WTC11 (cell line): Measurements from ENCODE around the gene GOLGB1. TPM values are rescaled to one million over a fixed set of nuclear protein-coding genes. Genes with fewer than 3 reads are reported as not detected.

Source experiments
- ATAC-seq: fragments of 200-7000 bp; cut with Tn5 transposase; 2 replicates; pipeline ENCODE4 v1.10.0; 2021; ENCODE audit warnings: mild to moderate bottlenecking, moderate library complexity
- CTCF ChIA-PET: fragments of 300-600 bp; sonication (Branson Sonifier 250); formaldehyde crosslinking; loops from one replicate; lab custom pipeline; 2021; ENCODE audit warnings: antibody characterized with exemption; lab: Charles Lee
- POLR2A ChIA-PET: fragments of 350-600 bp; sonication (Branson Sonifier 250); formaldehyde crosslinking; loops from one replicate; lab custom pipeline; 2021; ENCODE audit warnings: antibody characterized with exemption; lab: Charles Lee
- DNase-seq: peaks from one replicate; pipeline ENCODE4 v3.0.0; 2021; ENCODE audit warnings: low spot score
- H3K27ac Mint-ChIP-seq: 2 replicates; pipeline ENCODE4 v1.8.0; 2021; ENCODE audit warnings: mixed read lengths
- H3K27me3 Mint-ChIP-seq: 2 replicates; pipeline ENCODE4 v1.8.0; 2021; ENCODE audit warnings: low read depth, mild to moderate bottlenecking, moderate library complexity, mixed read lengths
- H3K36me3 Mint-ChIP-seq: 2 replicates; pipeline ENCODE4 v1.8.0; 2021; ENCODE audit warnings: mixed read lengths
- H3K4me1 Mint-ChIP-seq: 2 replicates; pipeline ENCODE4 v1.8.0; 2022; ENCODE audit warnings: mixed read lengths
- H3K4me3 Mint-ChIP-seq: 2 replicates; pipeline ENCODE4 v1.8.0; 2021; ENCODE audit warnings: mild to moderate bottlenecking, moderate library complexity, mixed read lengths
- H3K9me3 Mint-ChIP-seq: 2 replicates; pipeline ENCODE4 v1.8.0; 2021; ENCODE audit warnings: mixed read lengths
- ATF1 ChIP-seq: sonication (generic); formaldehyde crosslinking; IDR thresholded peaks from 2 replicates; pipeline ENCODE4 v1.8.1; 2023; ENCODE audit warnings: mild to moderate bottlenecking, moderate library complexity, missing genetic modification reagents
- CBFB ChIP-seq: sonication (generic); formaldehyde crosslinking; IDR thresholded peaks from 2 replicates; pipeline ENCODE4 v1.8.1; 2022; ENCODE audit warnings: mild to moderate bottlenecking, low read depth, missing genetic modification reagents
- ELF4 ChIP-seq: sonication (generic); formaldehyde crosslinking; IDR thresholded peaks from 2 replicates; pipeline ENCODE4 v1.8.1; 2022; ENCODE audit warnings: low read depth, mild to moderate bottlenecking, moderate library complexity, missing genetic modification reagents
- ESRRA ChIP-seq: sonication (generic); formaldehyde crosslinking; IDR thresholded peaks from 2 replicates; pipeline ENCODE4 v1.8.1; 2022; ENCODE audit warnings: mild to moderate bottlenecking, missing genetic modification reagents, borderline replicate concordance
- ETV6 ChIP-seq: sonication (generic); formaldehyde crosslinking; IDR thresholded peaks from 2 replicates; pipeline ENCODE4 v1.8.1; 2022; ENCODE audit warnings: mild to moderate bottlenecking, missing genetic modification reagents
- JAZF1 ChIP-seq: fragments of 250-450 bp; sonication (Bioruptor Pico); IDR thresholded peaks from 2 replicates; pipeline ENCODE4 v1.9.0; 2021; ENCODE audit warnings: moderate library complexity, mild to moderate bottlenecking, inconsistent platforms
- NFATC4 ChIP-seq: fragments of 250-450 bp; sonication (Bioruptor Pico); IDR thresholded peaks from 2 replicates; pipeline ENCODE4 v1.9.0; 2021; ENCODE audit warnings: mild to moderate bottlenecking
- PRRX2 ChIP-seq: fragments of 250-450 bp; sonication (Bioruptor Pico); IDR thresholded peaks from 2 replicates; pipeline ENCODE4 v1.8.0; 2021; ENCODE audit warnings: mild to moderate bottlenecking
- RORB ChIP-seq: fragments of 250-450 bp; sonication (Bioruptor Pico); IDR thresholded peaks from 2 replicates; pipeline ENCODE4 v1.9.0; 2021; ENCODE audit warnings: mild to moderate bottlenecking
- ZNF317 ChIP-seq: sonication (generic); formaldehyde crosslinking; IDR thresholded peaks from 2 replicates; pipeline ENCODE4 v1.8.1; 2023; ENCODE audit warnings: low read depth, mild to moderate bottlenecking, moderate library complexity, missing genetic modification reagents, borderline replicate concordance
- ZNF416 ChIP-seq: fragments of 250-450 bp; sonication (Bioruptor Pico); IDR thresholded peaks from 2 replicates; pipeline ENCODE4 v1.9.0; 2021; ENCODE audit warnings: mild to moderate bottlenecking, inconsistent platforms
- ZNF423 ChIP-seq: fragments of 250-450 bp; sonication (Bioruptor Pico); IDR thresholded peaks from 2 replicates; pipeline ENCODE4 v2.1.2; 2022; ENCODE audit warnings: mild to moderate bottlenecking, moderate library complexity
- total RNA-seq: library from RNA; stranded (reverse); gene quantifications from 3 replicates; pipeline ENCODE4 v1.2.3, GENCODE V29; 2021
- TF ChIP-seq, protein P1 (sequence below): fragments of 250-450 bp; sonication (Bioruptor Pico); IDR thresholded peaks from 2 replicates; pipeline ENCODE4 v1.9.0; 2021; ENCODE audit warnings: moderate library complexity, mild to moderate bottlenecking, inconsistent platforms, borderline replicate concordance
- TF ChIP-seq, protein P2 (sequence below): sonication (generic); formaldehyde crosslinking; IDR thresholded peaks from 2 replicates; pipeline ENCODE4 v1.8.1; 2023; ENCODE audit warnings: mild to moderate bottlenecking, missing genetic modification reagents, moderate library complexity
- TF ChIP-seq, protein P3 (sequence below): sonication (generic); formaldehyde crosslinking; IDR thresholded peaks from 2 replicates; pipeline ENCODE4 v1.8.1; 2023; ENCODE audit warnings: mild to moderate bottlenecking, missing genetic modification reagents
- TF ChIP-seq, protein P4 (sequence below): sonication (generic); formaldehyde crosslinking; IDR thresholded peaks from 2 replicates; pipeline ENCODE4 v1.8.1; 2022; ENCODE audit warnings: low read depth, missing genetic modification reagents, borderline replicate concordance
- TF ChIP-seq, protein P5 (sequence below): sonication (generic); formaldehyde crosslinking; conservative IDR thresholded peaks from 2 replicates; pipeline ENCODE4 v1.8.1; 2023; ENCODE audit warnings: mild to moderate bottlenecking, low read depth, missing genetic modification reagents, moderate library complexity
- TF ChIP-seq, protein P6 (sequence below): sonication (generic); formaldehyde crosslinking; IDR thresholded peaks from 2 replicates; pipeline ENCODE4 v1.8.0; 2022; ENCODE audit warnings: missing genetic modification reagents
- TF ChIP-seq, protein P7 (sequence below): sonication (generic); formaldehyde crosslinking; IDR thresholded peaks from 2 replicates; pipeline ENCODE4 v1.8.1; 2022; ENCODE audit warnings: missing genetic modification reagents, borderline replicate concordance

GOLGB1 gene
- total RNA-seq, 1 experiment from 2014 or later: 33.8 TPM

DNA sequence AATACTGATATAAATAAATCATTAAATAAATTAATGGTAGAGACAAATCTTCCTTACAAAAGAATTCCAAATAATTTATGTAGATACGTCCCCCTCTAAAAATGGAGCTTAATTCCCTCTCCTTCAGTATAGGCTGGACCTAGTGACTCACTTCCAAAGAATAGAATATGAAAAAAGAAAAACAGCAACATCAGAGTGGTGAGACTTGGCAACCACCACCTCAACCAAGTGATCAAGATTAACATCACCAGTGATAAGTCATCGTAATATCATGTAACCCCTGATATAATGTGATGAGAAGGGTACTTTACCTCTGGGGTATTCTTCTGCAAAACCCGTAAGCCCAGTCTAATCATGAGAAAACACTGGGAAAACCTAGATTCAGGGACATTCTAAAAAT lies 13.4 kb downstream of the GOLGB1 start (continued):
- TF ChIP-seq ZNF317 (CRISPR knock-in tag): no peak
- no peak for TF ChIP-seq ZNF416 (CRISPR knock-in tag)
- TF ChIP-seq JAZF1: no peak
- TF ChIP-seq ESRRA (CRISPR knock-in tag): no peak
- TF ChIP-seq CBFB (CRISPR knock-in tag): no peak
- no peak for TF ChIP-seq ATF1 (CRISPR knock-in tag)
- TF ChIP-seq, protein P1, sequence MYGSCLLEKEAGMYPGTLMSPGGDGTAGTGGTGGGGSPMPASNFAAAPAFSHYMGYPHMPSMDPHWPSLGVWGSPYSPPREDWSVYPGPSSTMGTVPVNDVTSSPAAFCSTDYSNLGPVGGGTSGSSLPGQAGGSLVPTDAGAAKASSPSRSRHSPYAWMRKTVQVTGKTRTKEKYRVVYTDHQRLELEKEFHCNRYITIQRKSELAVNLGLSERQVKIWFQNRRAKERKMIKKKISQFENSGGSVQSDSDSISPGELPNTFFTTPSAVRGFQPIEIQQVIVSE (CRISPR knock-in tag): no peak
- TF ChIP-seq ETV6 (CRISPR knock-in tag): no peak
- TF ChIP-seq, all 79 proteins: peak for 0

DNA sequence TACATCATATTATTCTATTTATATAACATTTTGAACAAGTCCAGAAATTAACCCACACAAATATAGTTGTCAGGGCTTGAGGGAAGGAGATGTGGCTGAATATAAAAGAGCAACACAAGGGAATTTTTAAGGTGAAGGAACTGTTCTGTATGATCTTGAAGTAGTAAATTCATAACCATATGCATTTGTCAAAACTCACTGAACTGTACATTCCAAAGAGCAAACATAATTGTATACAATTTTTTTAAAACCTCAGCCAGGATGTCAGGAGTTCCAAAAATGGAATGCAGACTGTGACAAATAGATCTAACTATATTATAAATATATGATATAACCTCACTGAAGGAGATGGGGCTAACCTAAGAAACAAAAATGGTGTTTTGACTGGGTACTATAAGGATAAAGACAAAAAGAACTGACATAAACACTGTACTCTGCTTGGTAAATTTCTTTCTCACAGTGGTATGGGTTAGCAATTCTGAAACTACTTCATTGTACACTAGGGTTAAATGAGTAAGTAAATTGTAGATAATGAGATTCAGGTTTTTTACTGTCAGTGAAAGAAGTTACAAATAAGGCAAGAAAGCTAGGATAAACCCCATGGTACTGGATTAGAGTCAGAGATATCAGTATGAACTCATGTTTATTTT lies 14.4 kb downstream of the GOLGB1 start:
- Mint-ChIP-seq H3K36me3 (no peaks in the 10 kb centered on the region), H3K27me3 (no peaks in the 10 kb centered on the region), H3K4me1 (peaks cover 32% of the 10 kb centered on the region), H3K4me3 (no peak overlapping the region), H3K9me3 (no peaks in the 10 kb centered on the region), H3K27ac (no peak overlapping the region; the same call in 1 of the 2 replicates)
- CTCF ChIA-PET: no interaction called here
- POLR2A ChIA-PET: no interaction called here
- DNase-seq (no peak), ATAC-seq (no peak)
- TF ChIP-seq ZNF423 (CRISPR knock-in tag) (no peak), PRRX2 (no peak)

DNA sequence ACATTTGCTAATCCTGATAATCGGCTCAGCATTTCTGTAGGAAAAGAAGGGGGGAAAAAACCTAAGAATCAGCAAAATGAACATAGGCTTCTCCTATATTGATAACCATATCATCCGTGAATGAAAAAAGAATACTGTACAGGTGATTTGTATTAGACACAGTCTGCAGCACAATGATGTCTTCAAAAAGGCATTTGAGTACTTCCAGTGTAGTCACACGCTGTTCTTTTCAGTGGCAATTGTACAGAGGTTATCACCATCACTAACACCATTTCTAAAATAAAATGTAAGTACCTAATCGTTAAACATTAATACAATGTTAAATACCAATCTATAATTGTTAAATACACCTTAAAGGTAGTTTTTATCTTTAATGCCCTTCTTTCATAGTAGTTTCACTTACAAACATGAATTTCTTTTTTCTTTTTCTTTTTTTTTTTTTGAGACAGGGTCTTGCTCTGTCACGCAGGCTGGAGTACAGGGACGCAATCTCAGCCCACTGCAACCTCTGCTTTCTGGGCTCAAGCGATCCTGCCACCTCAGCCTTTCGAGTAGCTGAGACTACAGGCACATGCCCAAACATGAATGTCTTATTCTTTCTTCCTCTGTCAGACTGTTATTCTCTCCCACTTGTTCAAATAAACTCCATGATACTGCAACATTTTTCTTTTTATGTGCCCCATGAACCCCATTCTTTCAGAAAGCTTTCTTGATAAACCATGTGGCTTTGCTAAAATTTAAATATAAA lies 18.4 kb downstream of the GOLGB1 start:
- Mint-ChIP-seq H3K27ac (peak overlapping the region; percentile 71), H3K4me3 (no peak overlapping the region), H3K4me1 (peaks cover 31% of the 10 kb centered on the region), H3K9me3 (no peaks in the 10 kb centered on the region), H3K36me3 (peaks cover 13% of the 10 kb centered on the region), H3K27me3 (no peaks in the 10 kb centered on the region)
- DNase-seq (no peak), ATAC-seq (no peak)
- ChIA-PET POLR2A (interaction anchor here (0.6 kb wide), 1 partner anchor 141 kb away, joined by 3 read pairs; no protein-coding TSS in a partner anchor), CTCF (no interaction called here)
- TF ChIP-seq, protein P2, sequence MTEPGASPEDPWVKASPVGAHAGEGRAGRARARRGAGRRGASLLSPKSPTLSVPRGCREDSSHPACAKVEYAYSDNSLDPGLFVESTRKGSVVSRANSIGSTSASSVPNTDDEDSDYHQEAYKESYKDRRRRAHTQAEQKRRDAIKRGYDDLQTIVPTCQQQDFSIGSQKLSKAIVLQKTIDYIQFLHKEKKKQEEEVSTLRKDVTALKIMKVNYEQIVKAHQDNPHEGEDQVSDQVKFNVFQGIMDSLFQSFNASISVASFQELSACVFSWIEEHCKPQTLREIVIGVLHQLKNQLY: no peak
- TF ChIP-seq ZNF423 (CRISPR knock-in tag) (no peak), ELF4 (no peak), ZNF317 (CRISPR knock-in tag) (no peak), NFATC4 (no peak), ETV6 (CRISPR knock-in tag) (no peak), RORB (CRISPR knock-in tag) (no peak)
- TF ChIP-seq, protein P3, sequence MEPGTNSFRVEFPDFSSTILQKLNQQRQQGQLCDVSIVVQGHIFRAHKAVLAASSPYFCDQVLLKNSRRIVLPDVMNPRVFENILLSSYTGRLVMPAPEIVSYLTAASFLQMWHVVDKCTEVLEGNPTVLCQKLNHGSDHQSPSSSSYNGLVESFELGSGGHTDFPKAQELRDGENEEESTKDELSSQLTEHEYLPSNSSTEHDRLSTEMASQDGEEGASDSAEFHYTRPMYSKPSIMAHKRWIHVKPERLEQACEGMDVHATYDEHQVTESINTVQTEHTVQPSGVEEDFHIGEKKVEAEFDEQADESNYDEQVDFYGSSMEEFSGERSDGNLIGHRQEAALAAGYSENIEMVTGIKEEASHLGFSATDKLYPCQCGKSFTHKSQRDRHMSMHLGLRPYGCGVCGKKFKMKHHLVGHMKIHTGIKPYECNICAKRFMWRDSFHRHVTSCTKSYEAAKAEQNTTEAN (CRISPR knock-in tag): no peak
- TF ChIP-seq, protein P4, sequence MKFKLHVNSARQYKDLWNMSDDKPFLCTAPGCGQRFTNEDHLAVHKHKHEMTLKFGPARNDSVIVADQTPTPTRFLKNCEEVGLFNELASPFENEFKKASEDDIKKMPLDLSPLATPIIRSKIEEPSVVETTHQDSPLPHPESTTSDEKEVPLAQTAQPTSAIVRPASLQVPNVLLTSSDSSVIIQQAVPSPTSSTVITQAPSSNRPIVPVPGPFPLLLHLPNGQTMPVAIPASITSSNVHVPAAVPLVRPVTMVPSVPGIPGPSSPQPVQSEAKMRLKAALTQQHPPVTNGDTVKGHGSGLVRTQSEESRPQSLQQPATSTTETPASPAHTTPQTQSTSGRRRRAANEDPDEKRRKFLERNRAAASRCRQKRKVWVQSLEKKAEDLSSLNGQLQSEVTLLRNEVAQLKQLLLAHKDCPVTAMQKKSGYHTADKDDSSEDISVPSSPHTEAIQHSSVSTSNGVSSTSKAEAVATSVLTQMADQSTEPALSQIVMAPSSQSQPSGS: no peak
- TF ChIP-seq, protein P5, sequence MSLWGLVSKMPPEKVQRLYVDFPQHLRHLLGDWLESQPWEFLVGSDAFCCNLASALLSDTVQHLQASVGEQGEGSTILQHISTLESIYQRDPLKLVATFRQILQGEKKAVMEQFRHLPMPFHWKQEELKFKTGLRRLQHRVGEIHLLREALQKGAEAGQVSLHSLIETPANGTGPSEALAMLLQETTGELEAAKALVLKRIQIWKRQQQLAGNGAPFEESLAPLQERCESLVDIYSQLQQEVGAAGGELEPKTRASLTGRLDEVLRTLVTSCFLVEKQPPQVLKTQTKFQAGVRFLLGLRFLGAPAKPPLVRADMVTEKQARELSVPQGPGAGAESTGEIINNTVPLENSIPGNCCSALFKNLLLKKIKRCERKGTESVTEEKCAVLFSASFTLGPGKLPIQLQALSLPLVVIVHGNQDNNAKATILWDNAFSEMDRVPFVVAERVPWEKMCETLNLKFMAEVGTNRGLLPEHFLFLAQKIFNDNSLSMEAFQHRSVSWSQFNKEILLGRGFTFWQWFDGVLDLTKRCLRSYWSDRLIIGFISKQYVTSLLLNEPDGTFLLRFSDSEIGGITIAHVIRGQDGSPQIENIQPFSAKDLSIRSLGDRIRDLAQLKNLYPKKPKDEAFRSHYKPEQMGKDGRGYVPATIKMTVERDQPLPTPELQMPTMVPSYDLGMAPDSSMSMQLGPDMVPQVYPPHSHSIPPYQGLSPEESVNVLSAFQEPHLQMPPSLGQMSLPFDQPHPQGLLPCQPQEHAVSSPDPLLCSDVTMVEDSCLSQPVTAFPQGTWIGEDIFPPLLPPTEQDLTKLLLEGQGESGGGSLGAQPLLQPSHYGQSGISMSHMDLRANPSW (CRISPR knock-in tag): no peak
- TF ChIP-seq, protein P6, sequence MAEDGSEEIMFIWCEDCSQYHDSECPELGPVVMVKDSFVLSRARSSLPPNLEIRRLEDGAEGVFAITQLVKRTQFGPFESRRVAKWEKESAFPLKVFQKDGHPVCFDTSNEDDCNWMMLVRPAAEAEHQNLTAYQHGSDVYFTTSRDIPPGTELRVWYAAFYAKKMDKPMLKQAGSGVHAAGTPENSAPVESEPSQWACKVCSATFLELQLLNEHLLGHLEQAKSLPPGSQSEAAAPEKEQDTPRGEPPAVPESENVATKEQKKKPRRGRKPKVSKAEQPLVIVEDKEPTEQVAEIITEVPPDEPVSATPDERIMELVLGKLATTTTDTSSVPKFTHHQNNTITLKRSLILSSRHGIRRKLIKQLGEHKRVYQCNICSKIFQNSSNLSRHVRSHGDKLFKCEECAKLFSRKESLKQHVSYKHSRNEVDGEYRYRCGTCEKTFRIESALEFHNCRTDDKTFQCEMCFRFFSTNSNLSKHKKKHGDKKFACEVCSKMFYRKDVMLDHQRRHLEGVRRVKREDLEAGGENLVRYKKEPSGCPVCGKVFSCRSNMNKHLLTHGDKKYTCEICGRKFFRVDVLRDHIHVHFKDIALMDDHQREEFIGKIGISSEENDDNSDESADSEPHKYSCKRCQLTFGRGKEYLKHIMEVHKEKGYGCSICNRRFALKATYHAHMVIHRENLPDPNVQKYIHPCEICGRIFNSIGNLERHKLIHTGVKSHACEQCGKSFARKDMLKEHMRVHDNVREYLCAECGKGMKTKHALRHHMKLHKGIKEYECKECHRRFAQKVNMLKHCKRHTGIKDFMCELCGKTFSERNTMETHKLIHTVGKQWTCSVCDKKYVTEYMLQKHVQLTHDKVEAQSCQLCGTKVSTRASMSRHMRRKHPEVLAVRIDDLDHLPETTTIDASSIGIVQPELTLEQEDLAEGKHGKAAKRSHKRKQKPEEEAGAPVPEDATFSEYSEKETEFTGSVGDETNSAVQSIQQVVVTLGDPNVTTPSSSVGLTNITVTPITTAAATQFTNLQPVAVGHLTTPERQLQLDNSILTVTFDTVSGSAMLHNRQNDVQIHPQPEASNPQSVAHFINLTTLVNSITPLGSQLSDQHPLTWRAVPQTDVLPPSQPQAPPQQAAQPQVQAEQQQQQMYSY: no peak
- TF ChIP-seq, protein P7, sequence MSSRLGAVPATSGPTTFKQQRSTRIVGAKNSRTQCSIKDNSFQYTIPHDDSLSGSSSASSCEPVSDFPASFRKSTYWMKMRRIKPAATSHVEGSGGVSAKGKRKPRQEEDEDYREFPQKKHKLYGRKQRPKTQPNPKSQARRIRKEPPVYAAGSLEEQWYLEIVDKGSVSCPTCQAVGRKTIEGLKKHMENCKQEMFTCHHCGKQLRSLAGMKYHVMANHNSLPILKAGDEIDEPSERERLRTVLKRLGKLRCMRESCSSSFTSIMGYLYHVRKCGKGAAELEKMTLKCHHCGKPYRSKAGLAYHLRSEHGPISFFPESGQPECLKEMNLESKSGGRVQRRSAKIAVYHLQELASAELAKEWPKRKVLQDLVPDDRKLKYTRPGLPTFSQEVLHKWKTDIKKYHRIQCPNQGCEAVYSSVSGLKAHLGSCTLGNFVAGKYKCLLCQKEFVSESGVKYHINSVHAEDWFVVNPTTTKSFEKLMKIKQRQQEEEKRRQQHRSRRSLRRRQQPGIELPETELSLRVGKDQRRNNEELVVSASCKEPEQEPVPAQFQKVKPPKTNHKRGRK (CRISPR knock-in tag): no peak
